ENCODE results near the gene BAG3.

BAG3 gene

GRCh38 chr10:119642556-119643111 is 8.5 kb upstream of the BAG3 start:
- Histone ChIP-seq H3K36me3 (ENCODE audit: insufficient read depth, low read length) (no peaks in the 10 kb centered on the region), H3K4me1 (ENCODE audit: insufficient read depth, low read length) (no peaks in the 10 kb centered on the region), H3K27me3 (ENCODE audit: insufficient read depth, low read length) (no peaks in the 10 kb centered on the region), H3K27ac (ENCODE audit: low read depth, low read length) (no peak overlapping the region), H3K4me3 (ENCODE audit: low read length) (no peak overlapping the region), H3K9ac (ENCODE audit: low read depth, low read length) (no peak overlapping the region), H3K9me3 (ENCODE audit: insufficient read depth, low read depth, low read length) (peaks cover 3% of the 10 kb centered on the region; the same call in 1 of the 2 replicates)
- WGBS: 92% methylated on average over 2 of the region's 2 CpGs

- Histone ChIP-seq H3K4me1 (ENCODE audit: insufficient read depth, low read length) (no peaks in the 10 kb centered on the region), H3K9me3 (ENCODE audit: insufficient read depth, low read depth, low read length) (peaks cover 3% of the 10 kb centered on the region; the same call in 1 of the 2 replicates), H3K36me3 (ENCODE audit: insufficient read depth, low read length) (no peaks in the 10 kb centered on the region), H3K27ac (ENCODE audit: low read depth, low read length) (no peak overlapping the region), H3K9ac (ENCODE audit: low read depth, low read length) (no peak overlapping the region), H3K4me3 (ENCODE audit: low read length) (no peak overlapping the region), H3K27me3 (ENCODE audit: insufficient read depth, low read length) (no peaks in the 10 kb centered on the region)
- 91% methylated on average over 15 of the region's 15 CpGs for WGBS
Measured at GRCh38 chr10:119643306-119644204, 7.6 kb upstream of the BAG3 start.

- WGBS: 83% methylated on average over 15 of the region's 15 CpGs
- no peak overlapping the region for H3K4me3 ChIP-seq (ENCODE audit: low read length)
- no peaks in the 10 kb centered on the region for H3K36me3 ChIP-seq (ENCODE audit: insufficient read depth, low read length)
- H3K27ac ChIP-seq (ENCODE audit: low read depth, low read length): no peak overlapping the region
- H3K4me1 ChIP-seq (ENCODE audit: insufficient read depth, low read length): no peaks in the 10 kb centered on the region
- no peak overlapping the region for H3K9ac ChIP-seq (ENCODE audit: low read depth, low read length)
- peaks cover 3% of the 10 kb centered on the region; the same call in 1 of the 2 replicates for H3K9me3 ChIP-seq (ENCODE audit: insufficient read depth, low read depth, low read length)
- H3K27me3 ChIP-seq (ENCODE audit: insufficient read depth, low read length): no peaks in the 10 kb centered on the region
Measured at GRCh38 chr10:119644205-119644814, 6.9 kb upstream of the BAG3 start.

GRCh38 chr10:119644994-119645393 is 6.2 kb upstream of the BAG3 start:
- H3K36me3 ChIP-seq (ENCODE audit: insufficient read depth, low read length): no peaks in the 10 kb centered on the region
- H3K27me3 ChIP-seq (ENCODE audit: insufficient read depth, low read length): no peaks in the 10 kb centered on the region
- H3K9me3 ChIP-seq (ENCODE audit: insufficient read depth, low read depth, low read length): peaks cover 3% of the 10 kb centered on the region; the same call in 1 of the 2 replicates
- WGBS: 100% methylated on average over 2 of the region's 3 CpGs
- H3K4me1 ChIP-seq (ENCODE audit: insufficient read depth, low read length): no peaks in the 10 kb centered on the region
- no peak overlapping the region for H3K9ac ChIP-seq (ENCODE audit: low read depth, low read length)
- no peak overlapping the region for H3K27ac ChIP-seq (ENCODE audit: low read depth, low read length)
- no peak overlapping the region for H3K4me3 ChIP-seq (ENCODE audit: low read length)

GRCh38 chr10:119650062-119650461 is 1.1 kb upstream of the BAG3 start:
- Histone ChIP-seq H3K36me3 (ENCODE audit: insufficient read depth, low read length) (no peaks in the 10 kb centered on the region), H3K9me3 (ENCODE audit: insufficient read depth, low read depth, low read length) (peaks cover 2% of the 10 kb centered on the region; the same call in 1 of the 2 replicates), H3K27me3 (ENCODE audit: insufficient read depth, low read length) (peaks cover 4% of the 10 kb centered on the region; the same call in 1 of the 2 replicates), H3K4me1 (ENCODE audit: insufficient read depth, low read length) (peaks cover 29% of the 10 kb centered on the region), H3K27ac (ENCODE audit: low read depth, low read length) (no peak overlapping the region), H3K4me3 (ENCODE audit: low read length) (no peak overlapping the region), H3K9ac (ENCODE audit: low read depth, low read length) (no peak overlapping the region)
- 96% methylated on average over 1 of the region's 1 CpG for WGBS

GRCh38 chr10:119651514-119652360 is 557 bp downstream of the BAG3 start:
- Histone ChIP-seq H3K4me3 (ENCODE audit: low read length) (peak overlapping the region; percentile 67), H3K9me3 (ENCODE audit: insufficient read depth, low read depth, low read length) (no peaks in the 10 kb centered on the region), H3K36me3 (ENCODE audit: insufficient read depth, low read length) (0 out of 2 replicates have a peak, but pooled peaks cover 3% of the 10 kb centered on the region), H3K27ac (ENCODE audit: low read depth, low read length) (peak overlapping the region; percentile 17; the same call in 1 of the 2 replicates), H3K9ac (ENCODE audit: low read depth, low read length) (peak overlapping the region; percentile 78), H3K27me3 (ENCODE audit: insufficient read depth, low read length) (peaks cover 4% of the 10 kb centered on the region; the same call in 1 of the 2 replicates), H3K4me1 (ENCODE audit: insufficient read depth, low read length) (peaks cover 29% of the 10 kb centered on the region)
- WGBS: under 1% methylated on average over 107 of the region's 107 CpGs

GRCh38 chr10:119652361-119652730 is 1.2 kb downstream of the BAG3 start:
- H3K27ac ChIP-seq (ENCODE audit: low read depth, low read length): no peak overlapping the region
- H3K9ac ChIP-seq (ENCODE audit: low read depth, low read length): peak overlapping the region; percentile 78
- H3K27me3 ChIP-seq (ENCODE audit: insufficient read depth, low read length): peaks cover 4% of the 10 kb centered on the region; the same call in 1 of the 2 replicates
- H3K4me1 ChIP-seq (ENCODE audit: insufficient read depth, low read length): peaks cover 32% of the 10 kb centered on the region
- H3K4me3 ChIP-seq (ENCODE audit: low read length): peak overlapping the region; percentile 67
- 10% methylated on average over 1 of the region's 3 CpGs for WGBS
- H3K9me3 ChIP-seq (ENCODE audit: insufficient read depth, low read depth, low read length): no peaks in the 10 kb centered on the region
- 0 out of 2 replicates have a peak, but pooled peaks cover 3% of the 10 kb centered on the region for H3K36me3 ChIP-seq (ENCODE audit: insufficient read depth, low read length)

GRCh38 chr10:119653209-119653608 is 2.0 kb downstream of the BAG3 start:
- Histone ChIP-seq H3K9me3 (ENCODE audit: insufficient read depth, low read depth, low read length) (no peaks in the 10 kb centered on the region), H3K4me1 (ENCODE audit: insufficient read depth, low read length) (peaks cover 40% of the 10 kb centered on the region), H3K9ac (ENCODE audit: low read depth, low read length) (no peak overlapping the region), H3K36me3 (ENCODE audit: insufficient read depth, low read length) (0 out of 2 replicates have a peak, but pooled peaks cover 3% of the 10 kb centered on the region), H3K4me3 (ENCODE audit: low read length) (peak overlapping the region; percentile 67), H3K27me3 (ENCODE audit: insufficient read depth, low read length) (peaks cover 4% of the 10 kb centered on the region; the same call in 1 of the 2 replicates), H3K27ac (ENCODE audit: low read depth, low read length) (no peak overlapping the region)
- WGBS: no CpG with 5 or more reads among the region's 1 CpG

GRCh38 chr10:119653916-119654315 is 2.7 kb downstream of the BAG3 start:
- no peak overlapping the region for H3K27ac ChIP-seq (ENCODE audit: low read depth, low read length)
- H3K27me3 ChIP-seq (ENCODE audit: insufficient read depth, low read length): peaks cover 4% of the 10 kb centered on the region; the same call in 1 of the 2 replicates
- WGBS: 74% methylated on average over 2 of the region's 2 CpGs
- H3K36me3 ChIP-seq (ENCODE audit: insufficient read depth, low read length): 0 out of 2 replicates have a peak, but pooled peaks cover 3% of the 10 kb centered on the region
- no peak overlapping the region for H3K4me3 ChIP-seq (ENCODE audit: low read length)
- H3K9ac ChIP-seq (ENCODE audit: low read depth, low read length): no peak overlapping the region
- H3K4me1 ChIP-seq (ENCODE audit: insufficient read depth, low read length): peaks cover 45% of the 10 kb centered on the region
- no peaks in the 10 kb centered on the region for H3K9me3 ChIP-seq (ENCODE audit: insufficient read depth, low read depth, low read length)

GRCh38 chr10:119654540-119654939 is 3.4 kb downstream of the BAG3 start:
- WGBS: 77% methylated on average over 6 of the region's 6 CpGs
- Histone ChIP-seq H3K27ac (ENCODE audit: low read depth, low read length) (no peak overlapping the region), H3K36me3 (ENCODE audit: insufficient read depth, low read length) (0 out of 2 replicates have a peak, but pooled peaks cover 3% of the 10 kb centered on the region), H3K4me3 (ENCODE audit: low read length) (no peak overlapping the region), H3K9ac (ENCODE audit: low read depth, low read length) (no peak overlapping the region), H3K4me1 (ENCODE audit: insufficient read depth, low read length) (peaks cover 45% of the 10 kb centered on the region), H3K27me3 (ENCODE audit: insufficient read depth, low read length) (peaks cover 4% of the 10 kb centered on the region; the same call in 1 of the 2 replicates), H3K9me3 (ENCODE audit: insufficient read depth, low read depth, low read length) (no peaks in the 10 kb centered on the region)
